AG04450 (cell line): Measurements from ENCODE around the gene PPP4R4. TPM values are rescaled to one million over a fixed set of nuclear protein-coding genes. Genes with fewer than 3 reads are reported as not detected.
A peak's percentile ranks its signal among the peaks of the same experiment; 100 is the strongest.

Experiments used
- CTCF ChIA-PET: fragments of 300-600, 350-600 bp; formaldehyde crosslinking; extraction: SDS; loops from one replicate; lab custom pipeline; 2022; ENCODE audit warnings: antibody characterized with exemption, inconsistent platforms; lab: Charles Lee
- POLR2A ChIA-PET: fragments of 350-600 bp; formaldehyde crosslinking; extraction: SDS; loops from one replicate; lab custom pipeline; 2021; ENCODE audit warnings: antibody characterized with exemption, inconsistent platforms; lab: Yijun Ruan, JAX
- DNase-seq: peaks from one replicate; pipeline ENCODE4 v3.0.0-alpha.2; 2011; ENCODE audit warnings: low read depth, low spot score
- H3K27ac ChIP-seq: one replicate; pipeline ENCODE4 v1.5.1; 2012; ENCODE audit warnings: low read depth, low read length, control low read depth
- H3K27me3 ChIP-seq: one replicate; pipeline ENCODE4 v1.6.0; 2012; ENCODE audit warnings: low read length; ENCODE audit not compliant: control insufficient read depth, insufficient read depth
- H3K4me3 ChIP-seq: 2 replicates; pipeline ENCODE4 v1.5.1; 2011; ENCODE audit warnings: mild to moderate bottlenecking, low read depth, low read length, control low read depth
- H3K9me3 ChIP-seq: 2 replicates; pipeline ENCODE4 v1.5.1; 2012; ENCODE audit warnings: low read length; ENCODE audit not compliant: control insufficient read depth, insufficient read depth
- CTCF ChIP-seq: IDR thresholded peaks from 2 replicates; pipeline ENCODE4 v1.5.1; 2011; ENCODE audit warnings: low read depth, low read length, control low read depth, inconsistent platforms
- polyA plus RNA-seq: library from polyadenylated mRNA; depleted of rRNA; stranded (reverse); fragments of >200 nt; gene quantifications from 2 replicates; pipeline ENCODE4 v1.2.3, GENCODE V29; 2011

The PPP4R4 gene
- polyA plus RNA-seq, 1 experiment, result 0.60 TPM

- no peak for DNase-seq
- ChIA-PET POLR2A (no interaction called here), CTCF (interaction anchor here (1.6 kb wide), 1 partner anchor 262 kb away, joined by 4 read pairs; no protein-coding TSS in a partner anchor)
- H3K9me3 ChIP-seq, result no peaks in the 10 kb centered on the region
- no peak overlapping the region for H3K4me3 ChIP-seq
- TF ChIP-seq CTCF, result no peak
- H3K27ac ChIP-seq, result no peak overlapping the region
- no peaks in the 10 kb centered on the region for H3K27me3 ChIP-seq
Observed at GRCh38 chr14:94224040-94224439, 49.9 kb downstream of the PPP4R4 start.

GRCh38 chr14:94225460-94226378, 51.6 kb downstream of the PPP4R4 start:
- H3K27ac ChIP-seq, result no peak overlapping the region
- TF ChIP-seq CTCF, result no peak
- H3K9me3 ChIP-seq, result no peaks in the 10 kb centered on the region
- H3K4me3 ChIP-seq, result no peak overlapping the region
- no peak for DNase-seq
- H3K27me3 ChIP-seq, result no peaks in the 10 kb centered on the region
- ChIA-PET POLR2A (no interaction called here), CTCF (no interaction called here)

GRCh38 chr14:94227029-94227428, 52.9 kb downstream of the PPP4R4 start:
- no peak for TF ChIP-seq CTCF
- H3K4me3 ChIP-seq, result no peak overlapping the region
- H3K27me3 ChIP-seq, result no peaks in the 10 kb centered on the region
- ChIA-PET POLR2A (no interaction called here), CTCF (no interaction called here)
- H3K9me3 ChIP-seq, result no peaks in the 10 kb centered on the region
- peak; percentile 4 for DNase-seq
- no peak overlapping the region for H3K27ac ChIP-seq

- no peak overlapping the region for H3K4me3 ChIP-seq
- H3K9me3 ChIP-seq, result no peaks in the 10 kb centered on the region
- no peak for DNase-seq
- H3K27me3 ChIP-seq, result no peaks in the 10 kb centered on the region
- TF ChIP-seq CTCF, result no peak
- ChIA-PET CTCF (no interaction called here), POLR2A (no interaction called here)
- H3K27ac ChIP-seq, result no peak overlapping the region
Observed at GRCh38 chr14:94237046-94237445, 62.9 kb downstream of the PPP4R4 start.

- ChIA-PET POLR2A (no interaction called here), CTCF (no interaction called here)
- H3K9me3 ChIP-seq, result no peaks in the 10 kb centered on the region
- no peak for DNase-seq
- no peak overlapping the region for H3K4me3 ChIP-seq
- H3K27me3 ChIP-seq, result no peaks in the 10 kb centered on the region
- H3K27ac ChIP-seq, result no peak overlapping the region
- no peak for TF ChIP-seq CTCF
Observed at GRCh38 chr14:94237983-94238382, 63.9 kb downstream of the PPP4R4 start.
